ENCODE data around the gene LRBA.

LRBA gene

DNA sequence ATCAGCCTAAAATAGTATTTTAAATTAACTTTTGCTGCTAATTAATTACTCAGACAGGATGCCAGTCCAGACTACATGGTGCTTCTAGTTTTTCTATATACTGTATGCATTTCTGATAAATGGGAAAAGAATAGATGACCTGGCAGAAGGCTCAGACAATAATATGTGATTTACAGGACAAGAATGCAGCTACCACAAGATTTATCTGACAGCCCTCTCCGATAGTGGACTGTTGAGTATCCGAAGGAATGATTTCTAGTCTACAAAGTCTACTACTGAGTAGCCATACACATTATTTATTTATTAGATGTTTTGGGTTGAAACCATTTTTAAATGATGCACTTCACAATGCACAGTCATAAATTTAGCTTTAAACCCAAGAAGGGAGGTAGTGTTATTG lies 220.4 kb downstream of the LRBA start:
- H3K4me2 ChIP-seq (ENCODE audit: insufficient read depth, low read length, poor library complexity, severe bottlenecking) = no peak overlapping the region
- no peak overlapping the region for H3K23ac ChIP-seq (ENCODE audit: low read depth, low read length, poor library complexity)
- H3K4me3 ChIP-seq (ENCODE audit: low read length in 2 of 2) = no peak overlapping the region
- no peak overlapping the region for H2BK12ac ChIP-seq (ENCODE audit: low read length)
- no peak overlapping the region for H2AK5ac ChIP-seq (ENCODE audit: low read depth, low read length)
- H3K4me1 ChIP-seq (ENCODE audit: control insufficient read depth in 2 of 2, insufficient read depth in 1 of 2, low read depth in 1 of 2, low read length in 2 of 2) = peaks cover 0 to 1% of the 10 kb centered on the region in 2 donors
- no peak overlapping the region for H3K4ac ChIP-seq (ENCODE audit: low read length)
- WGBS, 2 donors (ENCODE audit: extremely low coverage in 2 of 2, insufficient read length in 2 of 2, insufficient replicate concordance in 1 of 2) = no CpG with 5 or more reads among the region's 2 CpGs
- no peaks in the 10 kb centered on the region for H3K36me3 ChIP-seq (replicated peaks in 1 of 2; ENCODE audit: control insufficient read depth in 2 of 2, insufficient read depth in 2 of 2, low read length in 2 of 2)
- H2AFZ ChIP-seq (ENCODE audit: low read length) = no peak overlapping the region
- no peak overlapping the region for H3K27ac ChIP-seq (replicated peaks; ENCODE audit: low read length)
- H3K79me1 ChIP-seq (ENCODE audit: low read depth, low read length) = no peaks in the 10 kb centered on the region
- H3K14ac ChIP-seq (ENCODE audit: low read length) = no peak overlapping the region
- no peak overlapping the region for H2BK120ac ChIP-seq (ENCODE audit: low read depth, low read length)
- H3K18ac ChIP-seq (ENCODE audit: low read length) = no peak overlapping the region
- no peak overlapping the region for H4K8ac ChIP-seq (ENCODE audit: low read depth, low read length)
- no peaks in the 10 kb centered on the region for H3K27me3 ChIP-seq (ENCODE audit: control insufficient read depth in 3 of 3, insufficient read depth in 3 of 3, low read depth in 1 of 3, low read length in 3 of 3)
- H2BK5ac ChIP-seq (ENCODE audit: low read length) = no peak overlapping the region
- H2BK15ac ChIP-seq (ENCODE audit: low read length) = no peak overlapping the region
- H4K91ac ChIP-seq (ENCODE audit: low read depth, low read length, poor library complexity) = no peak overlapping the region
- no peaks in the 10 kb centered on the region for H3K9me3 ChIP-seq (replicated peaks in 1 of 2; ENCODE audit: control insufficient read depth in 2 of 2, insufficient read depth in 1 of 2, low read depth in 1 of 2, low read length in 2 of 2)
- DNase-seq (ENCODE audit: low spot score) = no peak
- H3K9ac ChIP-seq (ENCODE audit: low read depth, low read length, poor library complexity) = no peak overlapping the region

DNA sequence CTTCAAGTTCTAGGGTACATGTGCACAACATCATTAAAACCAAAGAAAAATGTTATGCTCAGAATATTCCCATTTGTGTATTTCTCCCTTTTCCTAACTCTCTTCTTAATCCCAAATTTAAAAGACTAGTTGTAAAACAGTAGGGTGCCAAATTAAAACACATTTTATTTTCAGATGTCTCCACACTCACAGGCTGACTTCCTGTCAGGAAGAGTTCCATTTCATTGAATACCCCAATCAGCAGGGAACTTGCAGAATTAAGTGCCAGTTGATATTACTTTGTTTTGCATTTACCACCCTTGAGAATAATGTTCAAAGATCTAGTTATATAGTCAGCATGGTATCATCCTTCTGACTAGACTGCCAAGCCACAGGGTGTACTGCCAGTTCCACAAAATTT lies 225.2 kb downstream of the LRBA start:
- no peak overlapping the region for H3K4me2 ChIP-seq (ENCODE audit: insufficient read depth, low read length, poor library complexity, severe bottlenecking)
- H2AK5ac ChIP-seq (ENCODE audit: low read depth, low read length) = no peak overlapping the region
- no peak overlapping the region for H2BK12ac ChIP-seq (ENCODE audit: low read length)
- no peak overlapping the region for H2BK15ac ChIP-seq (ENCODE audit: low read length)
- no peak overlapping the region for H3K14ac ChIP-seq (ENCODE audit: low read length)
- H4K8ac ChIP-seq (ENCODE audit: low read depth, low read length) = no peak overlapping the region
- H3K18ac ChIP-seq (ENCODE audit: low read length) = no peak overlapping the region
- no peak overlapping the region for H2AFZ ChIP-seq (ENCODE audit: low read length)
- no peaks in the 10 kb centered on the region for H3K36me3 ChIP-seq (replicated peaks in 1 of 2; ENCODE audit: control insufficient read depth in 2 of 2, insufficient read depth in 2 of 2, low read length in 2 of 2)
- no peaks in the 10 kb centered on the region for H3K4me1 ChIP-seq (ENCODE audit: control insufficient read depth in 2 of 2, insufficient read depth in 1 of 2, low read depth in 1 of 2, low read length in 2 of 2)
- no peak for DNase-seq (ENCODE audit: low spot score)
- no peak overlapping the region for H3K4me3 ChIP-seq (ENCODE audit: low read length in 2 of 2)
- no peak overlapping the region for H3K9ac ChIP-seq (ENCODE audit: low read depth, low read length, poor library complexity)
- no peak overlapping the region for H2BK5ac ChIP-seq (ENCODE audit: low read length)
- H2BK120ac ChIP-seq (ENCODE audit: low read depth, low read length) = no peak overlapping the region
- H3K27me3 ChIP-seq (ENCODE audit: control insufficient read depth in 3 of 3, insufficient read depth in 3 of 3, low read depth in 1 of 3, low read length in 3 of 3) = no peaks in the 10 kb centered on the region
- no peak overlapping the region for H3K27ac ChIP-seq (replicated peaks; ENCODE audit: low read length)
- no peak overlapping the region for H3K4ac ChIP-seq (ENCODE audit: low read length)
- H3K9me3 ChIP-seq (replicated peaks in 1 of 2; ENCODE audit: control insufficient read depth in 2 of 2, insufficient read depth in 1 of 2, low read depth in 1 of 2, low read length in 2 of 2) = no peaks in the 10 kb centered on the region
- H4K91ac ChIP-seq (ENCODE audit: low read depth, low read length, poor library complexity) = no peak overlapping the region
- H3K79me1 ChIP-seq (ENCODE audit: low read depth, low read length) = no peaks in the 10 kb centered on the region
- H3K23ac ChIP-seq (ENCODE audit: low read depth, low read length, poor library complexity) = no peak overlapping the region

DNA sequence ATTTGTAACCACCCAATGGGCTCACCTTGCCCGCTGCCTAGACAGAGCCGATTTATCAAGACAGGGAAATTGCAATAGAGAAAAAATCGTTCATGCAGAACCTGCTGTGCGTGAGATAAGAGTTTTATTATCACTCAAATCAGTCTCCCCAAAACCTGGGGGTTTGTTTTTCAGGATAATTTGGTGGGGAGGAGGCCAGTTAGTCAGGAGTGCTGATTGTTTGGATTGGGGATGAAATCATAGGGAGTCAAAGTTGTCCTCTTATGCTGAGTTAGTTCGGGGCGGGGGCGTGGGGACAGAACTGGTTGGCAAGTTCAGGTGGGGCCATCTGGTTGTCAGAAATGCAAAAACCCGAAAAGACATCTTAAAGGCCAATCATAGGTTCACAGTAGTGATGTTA lies 230.1 kb downstream of the LRBA start:
- H3K9ac ChIP-seq (ENCODE audit: low read depth, low read length, poor library complexity) = no peak overlapping the region
- no CpG with 5 or more reads among the region's 8 CpGs for WGBS, 2 donors (ENCODE audit: extremely low coverage in 2 of 2, insufficient read length in 2 of 2, insufficient replicate concordance in 1 of 2)
- H3K4ac ChIP-seq (ENCODE audit: low read length) = no peak overlapping the region
- H3K18ac ChIP-seq (ENCODE audit: low read length) = no peak overlapping the region
- no peak overlapping the region for H2BK5ac ChIP-seq (ENCODE audit: low read length)
- no peak overlapping the region for H2BK120ac ChIP-seq (ENCODE audit: low read depth, low read length)
- H2AFZ ChIP-seq (ENCODE audit: low read length) = no peak overlapping the region
- H3K4me3 ChIP-seq (ENCODE audit: low read length in 2 of 2) = no peak overlapping the region
- H3K27ac ChIP-seq (replicated peaks; ENCODE audit: low read length) = no peak overlapping the region
- H4K91ac ChIP-seq (ENCODE audit: low read depth, low read length, poor library complexity) = no peak overlapping the region
- no peak overlapping the region for H2BK12ac ChIP-seq (ENCODE audit: low read length)
- no peak overlapping the region for H3K23ac ChIP-seq (ENCODE audit: low read depth, low read length, poor library complexity)
- no peak for DNase-seq (ENCODE audit: low spot score)
- H2AK5ac ChIP-seq (ENCODE audit: low read depth, low read length) = no peak overlapping the region
- no peaks in the 10 kb centered on the region for H3K4me1 ChIP-seq (ENCODE audit: control insufficient read depth in 2 of 2, insufficient read depth in 1 of 2, low read depth in 1 of 2, low read length in 2 of 2)
- no peaks in the 10 kb centered on the region for H3K36me3 ChIP-seq (replicated peaks in 1 of 2; ENCODE audit: control insufficient read depth in 2 of 2, insufficient read depth in 2 of 2, low read length in 2 of 2)
- no peaks in the 10 kb centered on the region for H3K79me1 ChIP-seq (ENCODE audit: low read depth, low read length)
- H4K8ac ChIP-seq (ENCODE audit: low read depth, low read length) = no peak overlapping the region
- H3K27me3 ChIP-seq (ENCODE audit: control insufficient read depth in 3 of 3, insufficient read depth in 3 of 3, low read depth in 1 of 3, low read length in 3 of 3) = no peaks in the 10 kb centered on the region
- no peak overlapping the region for H3K4me2 ChIP-seq (ENCODE audit: insufficient read depth, low read length, poor library complexity, severe bottlenecking)
- H3K14ac ChIP-seq (ENCODE audit: low read length) = no peak overlapping the region
- no peak overlapping the region for H2BK15ac ChIP-seq (ENCODE audit: low read length)
- H3K9me3 ChIP-seq (replicated peaks in 1 of 2; ENCODE audit: control insufficient read depth in 2 of 2, insufficient read depth in 1 of 2, low read depth in 1 of 2, low read length in 2 of 2) = no peaks in the 10 kb centered on the region

DNA sequence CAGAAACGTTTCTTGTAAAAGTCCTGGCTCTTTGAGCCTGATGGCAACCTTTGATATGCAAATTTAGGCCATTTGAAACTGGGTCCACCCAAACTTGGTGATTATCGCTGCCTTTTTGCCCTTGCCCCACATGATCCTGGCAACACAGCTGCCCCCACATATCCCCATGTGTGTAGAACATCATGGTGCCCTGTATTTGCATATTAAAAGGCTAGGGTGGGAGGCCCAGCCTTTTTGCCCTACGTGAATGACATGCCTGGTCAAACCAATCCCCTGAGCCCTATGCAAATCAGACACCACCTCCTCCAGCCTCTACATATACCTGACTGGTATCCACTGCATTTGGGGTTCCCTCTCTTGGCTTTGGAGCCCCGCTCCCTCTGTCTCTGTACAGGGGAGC lies 230.8 kb downstream of the LRBA start:
- Histone ChIP-seq H3K4me2 (ENCODE audit: insufficient read depth, low read length, poor library complexity, severe bottlenecking) (no peak overlapping the region), H4K91ac (ENCODE audit: low read depth, low read length, poor library complexity) (no peak overlapping the region), H3K14ac (ENCODE audit: low read length) (no peak overlapping the region), H3K4ac (ENCODE audit: low read length) (no peak overlapping the region), H3K18ac (ENCODE audit: low read length) (no peak overlapping the region), H2BK120ac (ENCODE audit: low read depth, low read length) (no peak overlapping the region), H3K79me1 (ENCODE audit: low read depth, low read length) (no peaks in the 10 kb centered on the region), H3K4me3 (ENCODE audit: low read length in 2 of 2) (no peak overlapping the region), H3K4me1 (ENCODE audit: control insufficient read depth in 2 of 2, insufficient read depth in 1 of 2, low read depth in 1 of 2, low read length in 2 of 2) (no peaks in the 10 kb centered on the region), H2BK15ac (ENCODE audit: low read length) (no peak overlapping the region), H4K8ac (ENCODE audit: low read depth, low read length) (no peak overlapping the region), H3K27ac (replicated peaks; ENCODE audit: low read length) (no peak overlapping the region), H3K9ac (ENCODE audit: low read depth, low read length, poor library complexity) (no peak overlapping the region), H3K23ac (ENCODE audit: low read depth, low read length, poor library complexity) (no peak overlapping the region), H2BK5ac (ENCODE audit: low read length) (no peak overlapping the region), H3K27me3 (ENCODE audit: control insufficient read depth in 3 of 3, insufficient read depth in 3 of 3, low read depth in 1 of 3, low read length in 3 of 3) (no peaks in the 10 kb centered on the region), H2AK5ac (ENCODE audit: low read depth, low read length) (no peak overlapping the region), H3K36me3 (replicated peaks in 1 of 2; ENCODE audit: control insufficient read depth in 2 of 2, insufficient read depth in 2 of 2, low read length in 2 of 2) (no peaks in the 10 kb centered on the region), H3K9me3 (replicated peaks in 1 of 2; ENCODE audit: control insufficient read depth in 2 of 2, insufficient read depth in 1 of 2, low read depth in 1 of 2, low read length in 2 of 2) (no peaks in the 10 kb centered on the region), H2AFZ (ENCODE audit: low read length) (no peak overlapping the region), H2BK12ac (ENCODE audit: low read length) (no peak overlapping the region)
- no peak for DNase-seq (ENCODE audit: low spot score)
- no CpG with 5 or more reads among the region's 4 CpGs for WGBS, 2 donors (ENCODE audit: extremely low coverage in 2 of 2, insufficient read length in 2 of 2, insufficient replicate concordance in 1 of 2)
